Cortex of kidney (tissue), 1 donor: ENCODE data around the gene TET2.
"Not testable (repeated sequence)": the region's sequence is repeated elsewhere in the genome, so short reads cannot be mapped to it uniquely, and the experiment has no call there.

Experiments used
- DNase-seq: peaks from one replicate; lab custom pipeline; 2025; lab: John Stamatoyannopoulos, UW

The TET2 gene

DNA sequence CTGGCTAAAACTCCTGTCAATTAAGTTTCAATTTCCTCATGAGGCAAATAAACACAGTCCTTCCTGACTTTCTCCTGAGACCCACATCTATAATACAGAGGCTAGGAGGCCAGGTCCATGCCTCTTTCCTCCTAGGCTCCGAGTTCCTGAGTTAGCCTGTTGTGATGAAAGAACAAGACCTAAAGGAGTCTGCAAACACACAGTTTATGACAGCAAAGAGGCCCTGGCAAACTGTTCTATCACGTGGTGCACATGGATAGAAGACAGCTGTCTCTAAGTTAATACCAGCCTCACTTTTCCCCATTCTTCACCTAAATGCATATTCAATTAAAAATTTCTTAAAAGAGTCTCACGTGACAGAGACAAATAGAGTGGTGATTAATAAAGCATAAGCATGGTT, 145.2 kb downstream of the TET2 start:
- DNase-seq: no peak

DNA sequence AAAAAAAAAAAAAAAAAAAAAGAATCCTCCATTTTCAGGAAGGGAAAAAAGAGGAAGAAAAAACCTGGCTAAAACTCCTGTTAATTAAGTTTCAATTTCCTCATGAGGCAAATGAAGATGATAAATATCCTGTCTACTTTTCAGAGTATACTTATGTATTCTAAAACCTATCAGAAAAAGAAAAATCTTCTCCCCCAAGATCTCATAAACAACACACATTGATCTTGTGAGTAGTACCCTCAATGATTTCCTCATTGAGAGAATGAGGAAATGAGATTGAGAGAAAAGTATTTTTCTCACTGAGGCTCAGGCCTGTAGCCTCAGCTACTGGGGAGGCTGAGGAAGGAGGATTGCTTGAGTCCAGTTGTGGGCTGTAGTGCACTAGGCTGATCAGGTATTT, 146.7 kb downstream of the TET2 start:
- DNase-seq: no peak

DNA sequence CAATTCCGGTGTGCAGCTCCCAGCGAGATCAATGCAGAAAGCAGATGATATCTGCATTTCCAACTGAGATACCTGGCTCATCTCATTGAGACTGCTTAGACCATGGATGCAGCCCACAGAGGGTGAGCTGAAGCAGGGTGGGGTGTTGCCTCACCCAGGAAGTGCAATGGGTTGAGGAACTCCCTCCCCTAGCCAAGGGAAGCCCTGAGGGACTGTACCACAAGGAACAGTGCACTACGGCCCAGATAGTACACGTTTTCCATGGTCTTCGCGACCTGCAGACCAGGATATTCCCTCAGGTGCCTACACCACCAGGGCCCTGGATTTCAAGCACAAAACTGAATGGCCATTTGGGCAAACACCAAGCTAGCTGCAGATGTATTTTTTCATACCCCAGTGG, 150.0 kb downstream of the TET2 start:
- DNase-seq: no peak

GRCh38 chr4:105299027-105299426, 152.4 kb downstream of the TET2 start:
- not testable (repeated sequence) for DNase-seq

DNA sequence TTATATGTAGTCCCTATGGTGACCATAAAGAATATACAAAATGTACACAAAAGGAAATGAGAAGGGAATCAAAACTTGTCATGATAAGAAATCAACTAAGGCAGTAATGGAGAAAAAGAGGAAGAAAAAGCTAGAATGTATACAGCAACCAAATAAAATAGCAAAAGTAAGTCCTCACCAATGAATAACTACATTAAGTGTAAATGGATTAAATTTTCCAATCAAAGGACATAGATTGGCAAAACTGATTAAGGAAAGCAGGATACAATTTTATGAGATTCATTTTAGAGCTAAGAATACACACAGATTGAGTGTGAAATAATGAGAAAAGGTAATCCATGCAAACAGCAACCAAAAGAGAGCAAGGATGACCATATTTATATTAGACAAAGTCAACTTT, 157.4 kb downstream of the TET2 start:
- DNase-seq: no peak

DNA sequence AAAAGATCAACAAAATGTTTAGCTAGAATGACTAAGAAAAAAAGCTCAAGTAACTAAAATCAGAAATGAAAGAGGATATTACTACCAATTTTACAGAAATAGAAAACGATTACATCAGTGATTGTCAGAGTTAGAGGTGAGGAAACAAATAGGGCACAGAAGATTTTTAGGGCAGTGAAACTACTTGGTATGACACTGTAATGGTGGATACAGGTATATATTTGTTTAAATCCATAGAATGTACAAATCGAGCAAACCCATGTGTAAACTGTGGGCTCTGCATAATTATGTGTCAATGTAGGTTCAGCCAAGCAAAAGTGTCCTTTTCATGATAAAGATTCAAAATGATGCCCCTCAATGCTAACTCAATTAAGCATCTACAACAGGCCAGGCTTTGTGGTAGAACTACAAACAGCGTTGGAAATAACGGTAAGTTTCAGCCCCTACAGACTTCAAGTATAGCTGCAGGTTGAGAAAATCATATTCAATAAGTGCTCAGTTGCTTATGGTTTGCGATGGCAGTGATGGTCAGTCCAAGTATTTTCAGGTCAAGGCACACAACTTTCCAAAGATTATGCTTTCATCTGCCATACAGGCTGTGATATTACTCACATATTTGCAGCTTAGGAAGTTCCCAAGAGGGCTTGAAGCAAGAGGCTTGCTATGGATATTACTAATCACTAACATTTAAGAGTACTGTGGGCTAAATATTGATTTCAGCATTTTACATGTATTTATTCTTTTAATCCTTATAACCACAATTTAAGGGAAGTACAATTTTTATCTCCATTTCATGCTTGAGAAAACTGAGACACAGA, 158.6 kb downstream of the TET2 start:
- DNase-seq: no peak

DNA sequence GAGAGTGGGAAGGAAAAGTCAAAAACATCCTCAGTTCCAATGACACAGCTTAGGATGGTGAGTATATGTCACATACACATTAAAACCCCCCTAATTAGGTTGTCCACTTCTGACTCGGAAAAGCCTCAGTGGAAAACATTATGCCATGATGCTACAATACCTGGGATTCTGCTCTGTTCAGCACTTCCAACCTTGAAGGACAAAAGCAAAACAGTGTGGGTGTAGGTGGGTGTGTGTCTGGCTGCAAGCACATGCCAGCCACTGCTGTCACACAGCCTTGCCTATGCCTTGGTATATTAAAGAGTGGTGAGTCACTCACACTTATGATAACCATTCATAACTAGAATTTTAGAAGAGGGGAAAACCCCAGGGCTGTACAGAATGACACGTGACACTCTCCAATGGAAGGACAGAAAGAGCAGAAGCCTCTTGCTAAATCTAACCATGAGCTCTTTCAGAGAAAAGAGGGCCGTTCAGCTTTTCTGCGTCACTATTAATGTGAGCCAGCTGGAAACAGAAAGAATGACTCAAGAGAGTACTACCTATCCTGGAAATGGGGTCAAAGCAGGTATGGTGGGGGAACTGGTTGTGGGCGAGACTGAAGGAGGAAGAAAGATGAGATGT, 159.6 kb downstream of the TET2 start:
- DNase-seq: no peak

DNA sequence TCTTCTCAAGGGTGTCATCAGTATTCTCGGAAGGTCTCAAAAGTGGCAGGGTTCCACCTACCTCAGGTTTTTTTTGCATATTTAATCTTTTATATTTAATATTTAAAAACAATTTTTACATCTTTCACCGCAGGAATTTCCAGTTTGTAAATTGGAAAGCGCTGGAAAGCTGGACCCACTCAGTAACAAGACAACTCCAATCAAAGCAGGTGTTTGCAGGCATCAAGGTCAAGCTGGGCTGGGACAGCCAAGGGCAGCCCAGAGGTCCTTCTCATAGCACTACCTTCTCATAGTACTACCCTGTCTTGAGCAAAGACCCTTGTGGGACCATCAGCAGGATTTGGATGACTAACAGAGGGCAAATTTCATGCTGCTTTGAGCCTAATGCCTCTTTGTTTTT, 160.1 kb downstream of the TET2 start:
- no peak for DNase-seq

- DNase-seq: no peak
Measured at GRCh38 chr4:105318486-105318885, 171.8 kb downstream of the TET2 start.

GRCh38 chr4:105327222-105327621, 180.5 kb downstream of the TET2 start:
- no peak for DNase-seq

DNA sequence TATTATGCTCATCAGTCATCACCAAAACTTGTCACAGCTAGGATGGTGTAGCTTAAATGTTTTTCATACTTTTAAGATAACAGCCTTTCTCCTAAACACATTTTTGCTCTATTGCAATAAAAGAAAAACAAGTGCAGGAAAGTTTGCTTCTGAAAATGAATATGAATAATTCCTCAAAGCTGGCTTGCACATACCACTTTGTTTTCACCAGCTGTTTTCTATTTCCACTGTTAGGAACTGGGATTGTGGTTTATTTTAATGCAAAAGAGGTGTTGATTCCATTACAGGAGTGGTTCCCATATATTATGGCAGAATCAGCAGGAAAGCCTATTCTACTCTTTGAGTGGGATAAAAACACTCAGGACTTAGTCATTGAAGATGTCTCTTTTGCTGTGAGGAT, 181.3 kb downstream of the TET2 start:
- no peak for DNase-seq

DNA sequence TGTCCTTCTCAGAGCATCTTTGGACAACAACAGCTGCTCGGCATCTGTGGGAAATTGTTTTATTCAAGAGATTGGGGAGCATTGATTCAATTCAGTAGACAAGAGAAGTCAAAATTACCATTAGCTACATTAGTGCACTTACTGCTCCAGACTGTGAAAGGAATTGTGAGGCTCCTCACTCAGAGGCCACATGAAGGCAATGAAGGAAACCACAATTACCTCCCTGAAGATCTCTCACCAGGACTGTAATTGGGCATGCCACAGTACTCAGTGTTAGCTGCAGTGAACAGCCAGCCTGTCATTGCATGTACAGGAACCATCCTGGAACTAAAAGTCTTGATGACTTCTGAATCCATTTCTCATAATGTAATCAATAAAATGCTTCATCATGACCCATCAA, 182.4 kb downstream of the TET2 start:
- no peak for DNase-seq
